ENCODE measurements around the gene MACROD2. TPM values are rescaled to one million over a fixed set of nuclear protein-coding genes. Genes with fewer than 3 reads are reported as not detected.

Gene MACROD2
- total RNA-seq, 1 donor from 2014 or later = 3.5 TPM

DNA sequence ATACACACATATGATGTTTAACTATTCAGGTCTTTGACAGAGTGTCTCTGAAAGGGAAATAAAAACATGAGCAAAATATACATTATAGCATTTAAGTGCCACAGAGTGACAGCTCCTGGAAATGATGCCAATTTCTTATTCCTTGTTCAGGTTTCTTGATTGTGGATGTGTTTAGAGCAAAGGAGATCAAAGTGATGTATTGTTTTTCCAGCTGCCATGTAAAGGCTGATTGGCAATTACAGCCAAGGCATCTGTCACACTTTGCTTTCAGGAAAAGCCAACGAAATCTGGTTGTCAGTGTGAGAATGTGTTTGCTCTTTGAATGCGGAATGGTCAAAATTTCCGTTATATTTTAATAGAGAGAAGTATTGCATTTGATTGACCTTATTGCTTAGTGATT lies 689.9 kb downstream of the MACROD2 start:
- no peaks in the 10 kb centered on the region for H3K4me1 ChIP-seq
- H3K36me3 ChIP-seq = no peaks in the 10 kb centered on the region
- H3K27ac ChIP-seq = no peak overlapping the region
- H3K9me3 ChIP-seq = no peaks in the 10 kb centered on the region
- intact Hi-C loops (cut with DNase I) = no loop called here
- H3K27me3 ChIP-seq = no peaks in the 10 kb centered on the region
- no peak overlapping the region for H3K4me3 ChIP-seq
- TF ChIP-seq, protein P1, sequence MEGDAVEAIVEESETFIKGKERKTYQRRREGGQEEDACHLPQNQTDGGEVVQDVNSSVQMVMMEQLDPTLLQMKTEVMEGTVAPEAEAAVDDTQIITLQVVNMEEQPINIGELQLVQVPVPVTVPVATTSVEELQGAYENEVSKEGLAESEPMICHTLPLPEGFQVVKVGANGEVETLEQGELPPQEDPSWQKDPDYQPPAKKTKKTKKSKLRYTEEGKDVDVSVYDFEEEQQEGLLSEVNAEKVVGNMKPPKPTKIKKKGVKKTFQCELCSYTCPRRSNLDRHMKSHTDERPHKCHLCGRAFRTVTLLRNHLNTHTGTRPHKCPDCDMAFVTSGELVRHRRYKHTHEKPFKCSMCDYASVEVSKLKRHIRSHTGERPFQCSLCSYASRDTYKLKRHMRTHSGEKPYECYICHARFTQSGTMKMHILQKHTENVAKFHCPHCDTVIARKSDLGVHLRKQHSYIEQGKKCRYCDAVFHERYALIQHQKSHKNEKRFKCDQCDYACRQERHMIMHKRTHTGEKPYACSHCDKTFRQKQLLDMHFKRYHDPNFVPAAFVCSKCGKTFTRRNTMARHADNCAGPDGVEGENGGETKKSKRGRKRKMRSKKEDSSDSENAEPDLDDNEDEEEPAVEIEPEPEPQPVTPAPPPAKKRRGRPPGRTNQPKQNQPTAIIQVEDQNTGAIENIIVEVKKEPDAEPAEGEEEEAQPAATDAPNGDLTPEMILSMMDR (IDR thresholded peaks at IDR 0.05) = no peak
- DNase-seq (ENCODE audit: low spot score in 2 of 2) = no peak

DNA sequence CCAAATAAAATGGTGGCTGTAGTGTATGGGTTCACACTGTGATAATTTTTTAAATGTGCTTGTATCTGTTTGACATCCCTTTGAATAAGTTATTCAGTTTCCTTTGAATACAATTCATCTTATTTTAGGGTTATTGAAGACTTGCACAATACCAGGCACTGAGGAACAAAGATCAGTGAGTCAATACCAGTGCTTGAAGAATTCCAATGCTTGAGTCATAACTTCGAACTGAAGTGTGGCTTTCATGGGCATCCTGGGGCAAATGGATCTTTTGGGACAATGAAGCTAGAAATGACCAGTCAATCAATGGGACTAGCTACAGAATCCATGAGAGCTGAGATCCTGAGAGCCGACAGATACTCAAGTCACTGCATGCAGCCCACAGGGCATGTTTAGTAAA lies 692.0 kb downstream of the MACROD2 start:
- no peak overlapping the region for H3K27ac ChIP-seq
- TF ChIP-seq, protein P1 (IDR thresholded peaks at IDR 0.05) = no peak
- no peaks in the 10 kb centered on the region for H3K4me1 ChIP-seq
- intact Hi-C loops (cut with DNase I) = no loop called here
- no peaks in the 10 kb centered on the region for H3K36me3 ChIP-seq
- H3K27me3 ChIP-seq = no peaks in the 10 kb centered on the region
- H3K9me3 ChIP-seq = no peaks in the 10 kb centered on the region
- no peak for DNase-seq (ENCODE audit: low spot score in 2 of 2)
- H3K4me3 ChIP-seq = no peak overlapping the region

DNA sequence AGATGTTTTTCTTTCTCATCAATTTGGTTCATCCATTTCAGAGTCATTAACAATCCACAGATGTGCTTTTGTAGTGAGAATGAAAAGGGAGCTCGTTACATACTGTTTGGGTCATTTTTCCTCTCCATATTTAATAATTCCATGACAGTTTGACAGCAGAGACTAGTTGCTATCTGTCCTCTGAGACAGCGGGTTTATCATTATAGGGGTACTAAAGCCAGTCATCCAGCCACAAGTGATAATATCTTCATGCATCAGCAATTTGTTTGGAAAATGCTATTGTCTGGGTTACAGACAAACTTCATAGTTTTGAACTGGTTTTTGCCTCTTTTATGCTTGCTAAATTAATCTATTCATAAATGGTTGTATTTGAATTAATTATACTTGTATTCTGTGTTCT lies 692.7 kb downstream of the MACROD2 start:
- H3K4me3 ChIP-seq = no peak overlapping the region
- H3K27ac ChIP-seq = no peak overlapping the region
- no peaks in the 10 kb centered on the region for H3K27me3 ChIP-seq
- no peaks in the 10 kb centered on the region for H3K9me3 ChIP-seq
- H3K36me3 ChIP-seq = no peaks in the 10 kb centered on the region
- TF ChIP-seq, protein P1 (IDR thresholded peaks at IDR 0.05) = no peak
- intact Hi-C loops (cut with DNase I) = no loop called here
- no peaks in the 10 kb centered on the region for H3K4me1 ChIP-seq
- DNase-seq (ENCODE audit: low spot score in 2 of 2) = no peak

DNA sequence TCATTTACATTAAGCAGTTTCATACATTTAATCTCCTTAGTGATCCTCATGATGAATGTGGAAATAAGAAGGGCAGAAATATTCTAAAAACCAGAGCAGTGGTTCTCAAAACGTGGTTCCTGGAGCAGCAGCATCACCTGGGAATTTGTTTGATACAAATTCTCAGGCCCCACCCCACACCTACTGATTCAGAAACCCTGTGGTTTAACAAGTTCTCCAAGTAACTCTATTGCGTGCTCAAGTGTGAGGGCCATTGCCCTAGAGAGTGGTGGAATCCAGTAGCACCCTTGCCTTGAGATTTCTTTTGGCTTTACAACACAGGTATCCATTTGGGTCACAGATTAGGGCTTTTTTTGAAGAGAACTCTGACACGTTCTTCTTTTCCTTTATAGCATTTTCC lies 696.7 kb downstream of the MACROD2 start:
- H3K36me3 ChIP-seq = no peaks in the 10 kb centered on the region
- DNase-seq (ENCODE audit: low spot score in 2 of 2) = no peak
- no peak overlapping the region for H3K4me3 ChIP-seq
- H3K9me3 ChIP-seq = no peaks in the 10 kb centered on the region
- no peaks in the 10 kb centered on the region for H3K4me1 ChIP-seq
- TF ChIP-seq, protein P1 (IDR thresholded peaks at IDR 0.05) = no peak
- no peak overlapping the region for H3K27ac ChIP-seq
- no peaks in the 10 kb centered on the region for H3K27me3 ChIP-seq
- intact Hi-C loops (cut with DNase I) = no loop called here

DNA sequence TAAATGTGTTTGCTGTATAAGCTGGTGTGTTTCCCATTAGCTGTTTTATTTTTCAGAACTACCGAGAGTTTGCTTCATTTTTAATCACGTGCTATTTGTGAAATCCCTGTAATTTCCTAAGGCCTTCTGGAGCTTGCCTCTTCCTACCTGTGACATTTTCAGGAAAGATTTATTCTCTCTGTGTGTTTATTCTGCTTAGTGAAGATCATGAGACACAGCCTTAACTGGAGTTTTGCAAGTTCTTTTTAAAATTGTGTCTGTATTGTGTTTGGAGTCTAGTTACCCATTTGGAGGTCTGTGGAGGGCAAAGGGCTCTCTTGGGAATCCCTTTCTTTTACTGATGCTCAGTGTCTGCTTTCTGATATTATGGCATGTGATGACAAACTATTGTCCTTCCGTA lies 701.2 kb downstream of the MACROD2 start:
- Histone ChIP-seq H3K27me3 (no peaks in the 10 kb centered on the region), H3K9me3 (no peaks in the 10 kb centered on the region), H3K27ac (no peak overlapping the region), H3K4me1 (no peaks in the 10 kb centered on the region), H3K4me3 (no peak overlapping the region), H3K36me3 (no peaks in the 10 kb centered on the region)
- TF ChIP-seq, protein P1 (IDR thresholded peaks at IDR 0.05) = no peak
- intact Hi-C loops (cut with DNase I) = no loop called here
- no peak for DNase-seq (ENCODE audit: low spot score in 2 of 2)

DNA sequence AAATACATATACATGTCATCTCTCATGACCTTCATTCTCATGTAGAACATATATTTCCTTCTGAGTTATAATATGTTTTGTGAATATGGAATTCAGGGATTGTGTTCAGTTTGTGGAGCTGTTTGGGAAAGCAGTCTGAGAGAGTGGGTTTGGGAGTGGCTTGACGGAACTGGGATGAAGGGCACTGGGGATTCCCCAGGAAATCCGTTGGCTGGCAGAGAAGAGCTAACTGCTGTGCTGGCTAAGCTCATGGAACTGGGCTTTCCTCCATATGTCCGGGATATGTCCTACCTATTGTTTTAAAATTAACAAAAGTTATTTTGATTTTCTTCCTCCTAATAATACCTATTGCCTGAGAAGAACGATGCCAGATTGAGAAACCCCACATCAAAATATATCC lies 701.6 kb downstream of the MACROD2 start:
- H3K27ac ChIP-seq = no peak overlapping the region
- H3K9me3 ChIP-seq = no peaks in the 10 kb centered on the region
- no peak overlapping the region for H3K4me3 ChIP-seq
- H3K36me3 ChIP-seq = no peaks in the 10 kb centered on the region
- intact Hi-C loops (cut with DNase I) = no loop called here
- TF ChIP-seq, protein P1 (IDR thresholded peaks at IDR 0.05) = no peak
- H3K27me3 ChIP-seq = no peaks in the 10 kb centered on the region
- no peak for DNase-seq (ENCODE audit: low spot score in 2 of 2)
- no peaks in the 10 kb centered on the region for H3K4me1 ChIP-seq
